Effector memory CD4-positive, alpha-beta T cell (primary cell): ENCODE results near the gene TMEM207.

Source experiments
- DNase-seq, 3 donors: peaks; one replicate each; pipeline ENCODE4 v3.0.0-alpha.2; 2020
- H3K27ac ChIP-seq: 2 replicates; pipeline ENCODE4 v1.7.0; 2013; ENCODE audit warnings: mild to moderate bottlenecking, low read length, moderate library complexity; ENCODE audit not compliant: insufficient read depth, poor library complexity, severe bottlenecking
- H3K27me3 ChIP-seq: replicated peaks from 2 replicates; pipeline ENCODE4 v1.7.0; 2013; ENCODE audit warnings: mild to moderate bottlenecking, low read length; ENCODE audit not compliant: insufficient read depth, control insufficient read depth, poor library complexity, severe bottlenecking
- H3K36me3 ChIP-seq: 2 replicates; pipeline ENCODE4 v1.7.0; 2013; ENCODE audit warnings: mild to moderate bottlenecking, low read length, moderate library complexity; ENCODE audit not compliant: control insufficient read depth, insufficient read depth
- H3K4me1 ChIP-seq: 2 replicates; pipeline ENCODE4 v1.7.0; 2013; ENCODE audit warnings: low read length, mild to moderate bottlenecking; ENCODE audit not compliant: control insufficient read depth, insufficient read depth, poor library complexity, severe bottlenecking
- H3K4me3 ChIP-seq: 2 replicates; pipeline ENCODE4 v1.7.0; 2013; ENCODE audit warnings: low read length, low read depth, mild to moderate bottlenecking; ENCODE audit not compliant: insufficient read depth, poor library complexity, severe bottlenecking
- H3K9me3 ChIP-seq: 2 replicates; pipeline ENCODE4 v1.7.0; 2013; ENCODE audit warnings: mild to moderate bottlenecking, low read length, moderate library complexity; ENCODE audit not compliant: control insufficient read depth
- total RNA-seq, 3 donors: gene quantifications; one replicate each; lab custom pipeline; 2026; lab: John Stamatoyannopoulos, UW

Gene TMEM207
- 0 reads per million in 3 donors for total RNA-seq

GRCh38 chr3:190449801-190450200 lies at the start of gene TMEM207:
Gene TMEM207, minus strand, starts transcription at chr3:190449901. Its CDS starts 92 bp downstream, at chr3:190449809.
- no peaks in the 10 kb centered on the region for H3K4me1 ChIP-seq
- no peak within 1 kb of the TSS for H3K4me3 ChIP-seq
- H3K36me3 ChIP-seq, result no peaks in the 10 kb centered on the region
- H3K27me3 ChIP-seq, result no peaks in the 10 kb centered on the region
- H3K27ac ChIP-seq, result no peak within 1 kb of the TSS
- H3K9me3 ChIP-seq, result no peaks in the 10 kb centered on the region
- no peak for DNase-seq

GRCh38 chr3:190499122-190499521 lies 49.4 kb upstream of the TMEM207 start:
- Histone ChIP-seq H3K27ac (no peak overlapping the region), H3K9me3 (no peaks in the 10 kb centered on the region), H3K27me3 (peaks cover 3% of the 10 kb centered on the region), H3K4me1 (no peaks in the 10 kb centered on the region), H3K4me3 (no peak overlapping the region), H3K36me3 (no peaks in the 10 kb centered on the region)
- no peak for DNase-seq

- Histone ChIP-seq H3K36me3 (no peaks in the 10 kb centered on the region), H3K27ac (no peak overlapping the region), H3K4me1 (no peaks in the 10 kb centered on the region), H3K27me3 (peaks cover 3% of the 10 kb centered on the region), H3K9me3 (no peaks in the 10 kb centered on the region), H3K4me3 (no peak overlapping the region)
- DNase-seq, result no peak
Observed at GRCh38 chr3:190498293-190498692, 48.6 kb upstream of the TMEM207 start.

GRCh38 chr3:190497811-190498210 lies 48.1 kb upstream of the TMEM207 start:
- no peaks in the 10 kb centered on the region for H3K36me3 ChIP-seq
- DNase-seq, result no peak
- H3K27me3 ChIP-seq, result no peaks in the 10 kb centered on the region
- no peak overlapping the region for H3K4me3 ChIP-seq
- no peak overlapping the region for H3K27ac ChIP-seq
- no peaks in the 10 kb centered on the region for H3K4me1 ChIP-seq
- no peaks in the 10 kb centered on the region for H3K9me3 ChIP-seq

- H3K4me1 ChIP-seq, result no peaks in the 10 kb centered on the region
- DNase-seq, result no peak
- no peaks in the 10 kb centered on the region for H3K27me3 ChIP-seq
- no peaks in the 10 kb centered on the region for H3K9me3 ChIP-seq
- no peak overlapping the region for H3K4me3 ChIP-seq
- H3K27ac ChIP-seq, result no peak overlapping the region
- H3K36me3 ChIP-seq, result no peaks in the 10 kb centered on the region
Observed at GRCh38 chr3:190496859-190497258, 47.2 kb upstream of the TMEM207 start.

GRCh38 chr3:190495796-190496195 lies 46.1 kb upstream of the TMEM207 start:
- no peak overlapping the region for H3K27ac ChIP-seq
- H3K9me3 ChIP-seq, result no peaks in the 10 kb centered on the region
- DNase-seq, result no peak
- no peaks in the 10 kb centered on the region for H3K36me3 ChIP-seq
- H3K4me1 ChIP-seq, result no peaks in the 10 kb centered on the region
- H3K4me3 ChIP-seq, result no peak overlapping the region
- no peaks in the 10 kb centered on the region for H3K27me3 ChIP-seq

GRCh38 chr3:190495354-190495753 lies 45.7 kb upstream of the TMEM207 start:
- Histone ChIP-seq H3K4me3 (no peak overlapping the region), H3K36me3 (no peaks in the 10 kb centered on the region), H3K27me3 (no peaks in the 10 kb centered on the region), H3K4me1 (no peaks in the 10 kb centered on the region), H3K9me3 (no peaks in the 10 kb centered on the region), H3K27ac (no peak overlapping the region)
- DNase-seq, result no peak

- no peak overlapping the region for H3K27ac ChIP-seq
- no peaks in the 10 kb centered on the region for H3K27me3 ChIP-seq
Observed at GRCh38 chr3:190494907-190495306, 45.2 kb upstream of the TMEM207 start.

GRCh38 chr3:190492966-190493365 lies 43.3 kb upstream of the TMEM207 start:
- peaks cover 4% of the 10 kb centered on the region for H3K27me3 ChIP-seq
- H3K4me1 ChIP-seq, result no peaks in the 10 kb centered on the region
- DNase-seq, result no peak

More at GRCh38 chr3:190494907-190495306, 45.2 kb upstream of the TMEM207 start:
- no peaks in the 10 kb centered on the region for H3K36me3 ChIP-seq
- no peaks in the 10 kb centered on the region for H3K4me1 ChIP-seq
- DNase-seq, result no peak
- H3K9me3 ChIP-seq, result no peaks in the 10 kb centered on the region
- no peak overlapping the region for H3K4me3 ChIP-seq

GRCh38 chr3:190492129-190492528 lies 42.4 kb upstream of the TMEM207 start:
- H3K27me3 ChIP-seq, result peaks cover 4% of the 10 kb centered on the region
- H3K27ac ChIP-seq, result no peak overlapping the region
- H3K4me1 ChIP-seq, result no peaks in the 10 kb centered on the region
- H3K9me3 ChIP-seq, result no peaks in the 10 kb centered on the region
- no peaks in the 10 kb centered on the region for H3K36me3 ChIP-seq
- DNase-seq, result no peak
- no peak overlapping the region for H3K4me3 ChIP-seq

More at GRCh38 chr3:190492966-190493365, 43.3 kb upstream of the TMEM207 start:
- H3K4me3 ChIP-seq, result no peak overlapping the region
- H3K36me3 ChIP-seq, result no peaks in the 10 kb centered on the region
- no peaks in the 10 kb centered on the region for H3K9me3 ChIP-seq
- no peak overlapping the region for H3K27ac ChIP-seq
